Activated naive CD8-positive, alpha-beta T cell treated with anti-CD3 and anti-CD28 coated beads, Interleukin-2, amount 10 ng/mL, durations not matched to agents 7 days and 5 days (primary cell): ENCODE measurements around the gene SOX21. TPM values are rescaled to one million over a fixed set of nuclear protein-coding genes. Genes with fewer than 3 reads are reported as not detected.
A peak's percentile ranks its signal among the peaks of the same experiment; 100 is the strongest.

Experiments used
- ATAC-seq: fragments of 150-1000 bp; cut with Tn5 transposase; one replicate; pipeline ENCODE4 v1.10.0; 2021; ENCODE audit warnings: low read depth, moderate library complexity
- POLR2A ChIA-PET: fragments of 350-600 bp; sonication (Branson Sonifier 250); formaldehyde crosslinking; loops from one replicate; lab custom pipeline; 2021; ENCODE audit warnings: antibody characterized with exemption; lab: Charles Lee
- DNase-seq: peaks from one replicate; pipeline ENCODE4 v3.0.0; 2021
- H3K27ac Mint-ChIP-seq: one replicate; pipeline ENCODE4 v1.8.0; 2022; ENCODE audit warnings: mild to moderate bottlenecking, mixed read lengths
- H3K27me3 Mint-ChIP-seq: one replicate; pipeline ENCODE4 v1.8.0; 2022; ENCODE audit warnings: mild to moderate bottlenecking, moderate library complexity, mixed read lengths
- H3K36me3 Mint-ChIP-seq: one replicate; pipeline ENCODE4 v1.8.0; 2021; ENCODE audit warnings: mild to moderate bottlenecking, mixed read lengths
- H3K4me1 Mint-ChIP-seq: one replicate; pipeline ENCODE4 v1.8.0; 2021; ENCODE audit warnings: mixed read lengths
- H3K4me3 Mint-ChIP-seq: one replicate; pipeline ENCODE4 v1.8.0; 2022; ENCODE audit warnings: mild to moderate bottlenecking, moderate library complexity, mixed read lengths
- H3K9me3 Mint-ChIP-seq: one replicate; pipeline ENCODE4 v1.8.0; 2021; ENCODE audit warnings: mixed read lengths
- total RNA-seq, 2 experiments: library from RNA; stranded (reverse); gene quantifications; one replicate each; pipeline ENCODE4 v1.2.3, GENCODE V29; 2021

Gene SOX21
- total RNA-seq, 2 experiments from 2014 or later, result not detected

DNA sequence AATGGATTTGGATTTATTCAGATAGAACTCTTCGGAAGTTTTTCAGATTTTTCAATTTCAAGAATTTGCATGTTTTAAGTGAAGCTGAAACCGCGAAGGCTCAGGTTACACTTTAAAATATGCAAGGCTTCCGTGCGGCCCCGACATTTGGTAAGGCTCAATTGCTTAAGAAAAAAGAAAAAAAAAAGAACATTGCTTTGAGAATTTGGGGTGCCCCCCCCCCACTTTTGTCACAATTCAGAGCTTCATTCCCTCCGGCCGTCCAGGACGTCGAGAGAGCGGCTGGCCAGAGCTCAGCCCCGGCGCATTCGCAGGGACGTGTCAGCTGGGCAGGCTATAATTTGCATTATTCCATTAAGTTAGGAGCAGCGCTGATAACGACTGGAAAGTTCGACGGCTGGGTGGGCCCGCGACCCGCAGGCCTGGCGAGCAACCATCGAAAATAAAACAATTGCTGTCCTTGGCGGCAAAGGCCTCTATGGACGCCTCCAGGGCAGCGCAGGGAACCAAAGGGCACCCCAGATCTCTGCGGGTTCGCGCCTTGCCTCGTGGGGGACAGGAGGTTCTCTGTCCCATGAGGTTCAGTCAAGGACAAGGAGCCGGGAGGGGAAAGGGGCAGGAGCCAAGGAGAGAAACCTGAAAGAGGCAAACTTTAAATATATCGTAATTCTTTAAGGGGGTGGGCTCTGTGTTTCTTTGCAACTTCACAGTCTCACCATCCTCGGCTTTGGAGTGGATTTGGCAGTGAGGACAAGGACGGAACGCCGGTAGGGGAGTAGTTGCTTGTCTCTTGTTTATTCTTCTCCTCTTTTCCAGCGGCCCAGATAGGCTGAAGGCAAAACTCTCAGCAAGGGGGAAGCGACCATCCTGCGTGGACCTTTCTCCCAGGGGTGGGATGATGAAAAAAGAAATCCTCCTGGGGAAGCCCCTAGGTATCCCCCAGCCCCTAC, 7.0 kb downstream of the SOX21 start:
- no peak overlapping the region for H3K4me3 Mint-ChIP-seq
- POLR2A ChIA-PET, result no interaction called here
- peak overlapping the region; percentile 38 for H3K27ac Mint-ChIP-seq
- peaks cover 99% of the 10 kb centered on the region for H3K27me3 Mint-ChIP-seq
- peaks cover 4% of the 10 kb centered on the region for H3K9me3 Mint-ChIP-seq
- H3K36me3 Mint-ChIP-seq, result peaks cover 3% of the 10 kb centered on the region
- DNase-seq, result peak; percentile 25
- no peak for ATAC-seq
- peaks cover 9% of the 10 kb centered on the region for H3K4me1 Mint-ChIP-seq

- no peak for DNase-seq
- H3K27ac Mint-ChIP-seq, result peak overlapping the region; percentile 40
- peaks cover 4% of the 10 kb centered on the region for H3K9me3 Mint-ChIP-seq
- H3K27me3 Mint-ChIP-seq, result peaks cover 100% of the 10 kb centered on the region
- H3K4me1 Mint-ChIP-seq, result peaks cover 6% of the 10 kb centered on the region
- peaks cover 3% of the 10 kb centered on the region for H3K36me3 Mint-ChIP-seq
- ATAC-seq, result no peak
- POLR2A ChIA-PET, result no interaction called here
- no peak overlapping the region for H3K4me3 Mint-ChIP-seq
Observed at GRCh38 chr13:94704377-94705080, 7.8 kb downstream of the SOX21 start.

GRCh38 chr13:94703721-94704314, 8.5 kb downstream of the SOX21 start:
- POLR2A ChIA-PET, result no interaction called here
- peaks cover 6% of the 10 kb centered on the region for H3K4me1 Mint-ChIP-seq
- peaks cover 4% of the 10 kb centered on the region for H3K9me3 Mint-ChIP-seq
- H3K36me3 Mint-ChIP-seq, result peaks cover 3% of the 10 kb centered on the region
- peaks cover 99% of the 10 kb centered on the region for H3K27me3 Mint-ChIP-seq
- no peak overlapping the region for H3K4me3 Mint-ChIP-seq
- ATAC-seq, result no peak
- no peak for DNase-seq
- peak overlapping the region; percentile 55 for H3K27ac Mint-ChIP-seq

DNA sequence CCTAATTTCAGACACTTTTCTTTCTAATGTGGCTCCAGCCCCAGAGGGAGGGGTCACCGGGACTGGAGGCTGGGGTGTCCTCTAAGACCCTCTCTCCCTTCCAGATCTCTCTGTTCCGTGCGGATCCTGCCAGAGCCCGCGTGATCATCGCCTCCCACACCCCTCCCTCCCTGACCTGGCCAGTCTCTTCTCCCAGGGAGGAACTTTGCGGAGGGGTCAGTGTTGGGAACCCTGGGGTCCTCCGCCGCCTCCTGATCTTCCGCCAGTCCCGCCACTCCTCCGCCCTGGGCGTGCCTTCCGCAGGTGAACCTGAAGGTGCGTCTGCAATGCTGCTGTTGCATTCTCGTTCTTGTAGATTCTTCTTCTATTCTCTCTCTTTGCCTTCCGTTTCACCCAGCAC, 9.1 kb downstream of the SOX21 start:
- ATAC-seq (no peak), DNase-seq (no peak)
- peak overlapping the region; percentile 55 for H3K27ac Mint-ChIP-seq
- peaks cover 4% of the 10 kb centered on the region for H3K9me3 Mint-ChIP-seq
- H3K36me3 Mint-ChIP-seq, result peaks cover 3% of the 10 kb centered on the region
- H3K4me1 Mint-ChIP-seq, result peaks cover 6% of the 10 kb centered on the region
- POLR2A ChIA-PET, result no interaction called here
- H3K27me3 Mint-ChIP-seq, result peaks cover 98% of the 10 kb centered on the region
- H3K4me3 Mint-ChIP-seq, result no peak overlapping the region

DNA sequence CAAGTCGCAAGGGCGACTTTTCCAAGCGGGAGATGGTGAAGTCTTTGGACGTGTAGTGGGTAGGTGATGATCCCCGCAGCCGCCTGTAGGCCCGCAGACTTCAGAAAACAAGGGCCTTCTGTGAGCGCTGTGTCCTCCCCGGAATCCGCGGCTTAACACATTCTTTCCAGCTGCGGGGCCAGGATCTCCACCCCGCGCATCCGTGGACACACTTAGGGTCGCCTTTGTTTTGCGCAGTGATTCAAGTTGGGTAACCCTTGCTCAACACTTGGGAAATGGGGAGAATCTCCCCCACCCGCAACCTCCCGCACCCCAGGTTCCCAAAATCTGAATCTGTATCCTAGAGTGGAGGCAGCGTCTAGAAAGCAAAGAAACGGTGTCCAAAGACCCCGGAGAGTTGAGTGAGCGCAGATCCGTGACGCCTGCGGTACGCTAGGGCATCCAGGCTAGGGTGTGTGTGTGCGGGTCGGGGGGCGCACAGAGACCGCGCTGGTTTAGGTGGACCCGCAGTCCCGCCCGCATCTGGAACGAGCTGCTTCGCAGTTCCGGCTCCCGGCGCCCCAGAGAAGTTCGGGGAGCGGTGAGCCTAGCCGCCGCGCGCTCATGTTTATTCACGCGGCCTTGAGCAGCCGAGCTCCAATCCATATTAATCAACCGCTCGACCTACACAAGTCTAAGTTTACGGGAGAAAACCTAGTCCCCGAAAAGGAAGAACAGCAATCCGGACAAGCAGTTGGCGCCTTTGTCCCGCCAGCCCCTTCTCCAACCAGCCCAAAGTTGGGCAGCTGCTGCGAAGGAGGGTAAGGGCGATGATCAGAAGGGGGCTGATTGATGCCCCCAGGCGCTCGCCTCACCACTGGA, 9.9 kb downstream of the SOX21 start:
- Mint-ChIP-seq H3K36me3 (peaks cover 3% of the 10 kb centered on the region), H3K27ac (peak overlapping the region; percentile 63), H3K27me3 (peaks cover 96% of the 10 kb centered on the region), H3K9me3 (peaks cover 4% of the 10 kb centered on the region), H3K4me3 (no peak overlapping the region), H3K4me1 (peaks cover 2% of the 10 kb centered on the region)
- ATAC-seq (no peak), DNase-seq (peak; percentile 29)
- POLR2A ChIA-PET, result no interaction called here

- Mint-ChIP-seq H3K4me3 (no peak overlapping the region), H3K4me1 (peaks cover 2% of the 10 kb centered on the region), H3K9me3 (peaks cover 4% of the 10 kb centered on the region), H3K36me3 (peaks cover 3% of the 10 kb centered on the region), H3K27me3 (peaks cover 94% of the 10 kb centered on the region), H3K27ac (peak overlapping the region; percentile 63)
- ATAC-seq (no peak), DNase-seq (no peak)
- POLR2A ChIA-PET, result no interaction called here
Observed at GRCh38 chr13:94701313-94702180, 10.8 kb downstream of the SOX21 start.

- Mint-ChIP-seq H3K27me3 (peaks cover 84% of the 10 kb centered on the region), H3K9me3 (peaks cover 4% of the 10 kb centered on the region)
- POLR2A ChIA-PET, result no interaction called here
Observed at GRCh38 chr13:94700536-94700935, 11.8 kb downstream of the SOX21 start.

GRCh38 chr13:94700051-94700535, 12.3 kb downstream of the SOX21 start:
- DNase-seq (no peak), ATAC-seq (no peak)
- Mint-ChIP-seq H3K9me3 (peaks cover 4% of the 10 kb centered on the region), H3K27ac (no peak overlapping the region), H3K4me3 (no peak overlapping the region), H3K4me1 (peaks cover 2% of the 10 kb centered on the region), H3K27me3 (peaks cover 79% of the 10 kb centered on the region), H3K36me3 (peaks cover 3% of the 10 kb centered on the region)
- POLR2A ChIA-PET, result no interaction called here

More at GRCh38 chr13:94700536-94700935, 11.8 kb downstream of the SOX21 start:
- Mint-ChIP-seq H3K4me3 (no peak overlapping the region), H3K27ac (no peak overlapping the region), H3K4me1 (peaks cover 2% of the 10 kb centered on the region), H3K36me3 (peaks cover 3% of the 10 kb centered on the region)
- DNase-seq, result no peak
- no peak for ATAC-seq

DNA sequence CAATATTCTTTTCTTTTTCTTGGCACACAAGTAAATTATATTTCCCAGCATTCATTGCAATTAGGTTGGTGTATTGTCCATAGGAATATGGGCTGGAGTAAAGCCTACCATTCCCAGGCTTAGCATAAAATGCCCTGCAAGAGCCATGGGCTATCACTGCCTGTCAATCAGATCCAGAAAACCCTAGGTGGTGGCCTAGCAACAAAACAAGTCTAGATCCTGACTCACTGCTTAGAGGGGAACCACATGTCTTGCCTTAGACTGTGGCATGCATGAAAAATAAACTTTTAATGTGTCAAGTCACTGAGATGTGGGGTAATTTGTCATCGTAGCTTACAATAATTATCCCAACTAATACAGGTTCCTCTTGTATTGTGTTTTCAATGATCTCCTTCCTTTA, 16.2 kb downstream of the SOX21 start:
- Mint-ChIP-seq H3K27me3 (peaks cover 54% of the 10 kb centered on the region), H3K36me3 (no peaks in the 10 kb centered on the region), H3K4me3 (no peak overlapping the region), H3K27ac (no peak overlapping the region), H3K9me3 (no peaks in the 10 kb centered on the region), H3K4me1 (no peaks in the 10 kb centered on the region)
- ATAC-seq (no peak), DNase-seq (no peak)
- POLR2A ChIA-PET, result no interaction called here

DNA sequence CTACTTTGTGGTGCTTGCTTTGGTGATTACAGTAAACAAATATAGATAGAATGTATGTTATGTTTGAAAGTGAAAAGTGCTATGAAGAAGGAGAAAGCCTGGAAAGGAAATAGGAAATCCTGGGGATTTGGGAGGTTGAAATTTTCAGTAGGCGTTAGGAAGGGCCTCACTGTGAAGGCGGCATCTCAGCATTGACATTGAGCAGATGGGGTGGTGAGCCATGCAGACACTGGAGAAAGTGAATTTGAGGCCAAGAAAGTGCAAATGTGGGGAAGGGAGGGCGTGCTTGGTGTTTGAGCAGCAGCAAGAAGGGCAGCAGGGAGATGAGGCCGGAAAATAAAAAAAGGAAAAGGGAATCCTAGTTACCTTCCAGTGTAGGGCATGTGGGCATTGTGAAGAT, 20.3 kb downstream of the SOX21 start:
- no peak overlapping the region for H3K4me3 Mint-ChIP-seq
- POLR2A ChIA-PET, result no interaction called here
- DNase-seq (no peak), ATAC-seq (no peak)
- H3K27ac Mint-ChIP-seq, result no peak overlapping the region
- no peaks in the 10 kb centered on the region for H3K9me3 Mint-ChIP-seq
- no peaks in the 10 kb centered on the region for H3K36me3 Mint-ChIP-seq
- H3K4me1 Mint-ChIP-seq, result no peaks in the 10 kb centered on the region
- peaks cover 22% of the 10 kb centered on the region for H3K27me3 Mint-ChIP-seq

DNA sequence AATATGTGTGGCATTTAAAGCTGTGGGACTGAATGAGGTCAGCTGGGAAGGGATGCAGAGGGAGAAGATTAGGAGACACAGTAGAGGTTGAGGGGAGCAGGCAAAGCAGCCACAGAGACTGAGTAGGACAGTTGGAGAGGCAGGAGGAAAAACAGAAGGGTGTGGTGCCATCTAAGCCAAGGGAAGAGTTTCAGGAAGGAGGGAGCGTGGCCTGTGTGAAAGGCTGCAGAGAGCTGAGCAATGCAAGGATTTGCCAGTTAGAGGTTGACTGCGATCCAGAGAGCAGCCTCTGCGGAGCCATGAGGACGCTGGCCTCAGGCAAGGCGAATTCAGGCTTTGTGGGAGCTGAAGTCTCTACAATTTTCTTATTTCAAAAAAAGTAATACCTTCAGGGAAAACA, 28.9 kb downstream of the SOX21 start:
- Mint-ChIP-seq H3K4me1 (no peaks in the 10 kb centered on the region), H3K27me3 (peaks cover 6% of the 10 kb centered on the region), H3K9me3 (no peaks in the 10 kb centered on the region), H3K36me3 (no peaks in the 10 kb centered on the region), H3K27ac (no peak overlapping the region), H3K4me3 (no peak overlapping the region)
- DNase-seq (no peak), ATAC-seq (no peak)
- POLR2A ChIA-PET, result no interaction called here

- DNase-seq (no peak), ATAC-seq (no peak)
- no peaks in the 10 kb centered on the region for H3K36me3 Mint-ChIP-seq
- no peak overlapping the region for H3K4me3 Mint-ChIP-seq
- no peak overlapping the region for H3K27ac Mint-ChIP-seq
- POLR2A ChIA-PET, result no interaction called here
- no peaks in the 10 kb centered on the region for H3K4me1 Mint-ChIP-seq
- H3K9me3 Mint-ChIP-seq, result no peaks in the 10 kb centered on the region
- peaks cover 3% of the 10 kb centered on the region for H3K27me3 Mint-ChIP-seq
Observed at GRCh38 chr13:94682229-94682628, 30.1 kb downstream of the SOX21 start.
